WTC11 (cell line): ENCODE measurements around the gene MTMR3.

Experiments used
- AR ChIP-seq: fragments of 250-450 bp; sonication (Bioruptor Pico); IDR thresholded peaks from 2 replicates; pipeline ENCODE4 v1.9.0; 2021; ENCODE audit warnings: mild to moderate bottlenecking
- CBFB ChIP-seq: sonication (generic); formaldehyde crosslinking; IDR thresholded peaks from 2 replicates; pipeline ENCODE4 v1.8.1; 2022; ENCODE audit warnings: mild to moderate bottlenecking, low read depth, missing genetic modification reagents
- CTCF ChIP-seq: fragments of 200-600 bp; IDR thresholded peaks from 2 replicates; pipeline ENCODE4 v1.8.0; 2022; ENCODE audit warnings: antibody characterized with exemption
- FOXJ3 ChIP-seq: sonication (generic); formaldehyde crosslinking; IDR thresholded peaks from 2 replicates; pipeline ENCODE4 v1.9.0; 2021; ENCODE audit warnings: missing genetic modification reagents, mild to moderate bottlenecking, borderline replicate concordance
- SP1 ChIP-seq: sonication (generic); formaldehyde crosslinking; conservative IDR thresholded peaks from 2 replicates; pipeline ENCODE4 v1.8.1; 2022; ENCODE audit warnings: missing genetic modification reagents
- USF2 ChIP-seq: sonication (generic); formaldehyde crosslinking; IDR thresholded peaks from 2 replicates; pipeline ENCODE4 v1.8.1; 2023; ENCODE audit warnings: mild to moderate bottlenecking, missing genetic modification reagents, moderate library complexity

- TF ChIP-seq CTCF: no peak
- no peak for TF ChIP-seq FOXJ3 (CRISPR knock-in tag)
- no peak for TF ChIP-seq SP1 (CRISPR knock-in tag)
- no peak for TF ChIP-seq CBFB (CRISPR knock-in tag)
- no peak for TF ChIP-seq AR (CRISPR knock-in tag)
- TF ChIP-seq USF2 (CRISPR knock-in tag): no peak
Measured at GRCh38 chr22:29932136-29932535, 49.2 kb downstream of the MTMR3 start.
